Hematopoietic multipotent progenitor cell treated with erythropoietin and hydrocortisone succinate and interleukin-3 and kit ligand, for 8 days (in vitro differentiated cells): ENCODE results near the gene PHAF1.

Experiments used
- DNase-seq: peaks from one replicate; pipeline ENCODE4 v3.0.0-alpha.2; 2015

Gene PHAF1

GRCh38 chr16:67183627-67184452 is 74.1 kb downstream of the PHAF1 start, which contains the start of gene MATCAP1:
Gene MATCAP1, minus strand, starts transcription at chr16:67183963. Its CDS starts 3,353 bp downstream, at chr16:67180610.
- peak; percentile 99 for DNase-seq

GRCh38 chr16:67184453-67184994 is 74.8 kb downstream of the PHAF1 start:
- DNase-seq, result no peak

- peak; percentile 85 for DNase-seq
Measured at GRCh38 chr16:67184995-67185650, 75.4 kb downstream of the PHAF1 start.

GRCh38 chr16:67185651-67186134 is 76.0 kb downstream of the PHAF1 start:
- DNase-seq, result no peak

- DNase-seq, result no peak
Measured at GRCh38 chr16:67186550-67186950, 76.8 kb downstream of the PHAF1 start.

GRCh38 chr16:67187175-67187890 is 77.6 kb downstream of the PHAF1 start:
- DNase-seq, result no peak

GRCh38 chr16:67188323-67188722 is 78.6 kb downstream of the PHAF1 start:
- no peak for DNase-seq

GRCh38 chr16:67188798-67189197 is 79.1 kb downstream of the PHAF1 start:
- DNase-seq, result no peak

GRCh38 chr16:67190041-67190440 is 80.3 kb downstream of the PHAF1 start, which contains the start of gene EXOC3L1:
Gene EXOC3L1, minus strand, starts transcription at chr16:67190136. Its CDS starts 460 bp downstream, at chr16:67189676.
- DNase-seq, result no peak

GRCh38 chr16:67190448-67191399 is 81.0 kb downstream of the PHAF1 start:
- DNase-seq, result peak; percentile 80

- peak; percentile 29 for DNase-seq
Measured at GRCh38 chr16:67191411-67191994, 81.8 kb downstream of the PHAF1 start.

GRCh38 chr16:67191995-67192681 is 82.4 kb downstream of the PHAF1 start, which contains the start of gene E2F4:
Gene E2F4, plus strand, starts transcription at chr16:67192155. Its CDS starts 73 bp downstream, at chr16:67192228.
- peak; percentile 93 for DNase-seq

- DNase-seq, result peak; percentile 51
Measured at GRCh38 chr16:67192781-67193361, 83.1 kb downstream of the PHAF1 start.

- DNase-seq, result no peak
Measured at GRCh38 chr16:67193536-67193935, 83.8 kb downstream of the PHAF1 start.

GRCh38 chr16:67194260-67194659 is 84.5 kb downstream of the PHAF1 start:
- DNase-seq, result peak; percentile 89

- DNase-seq, result no peak
Measured at GRCh38 chr16:67195676-67196075, 85.9 kb downstream of the PHAF1 start.

- DNase-seq, result no peak
Measured at GRCh38 chr16:67196881-67197280, 87.1 kb downstream of the PHAF1 start.

GRCh38 chr16:67197704-67198103 is 88.0 kb downstream of the PHAF1 start:
- no peak for DNase-seq
